Ishikawa (cell line): ENCODE measurements around the gene KCNK5.
A peak's percentile ranks its signal among the peaks of the same experiment; 100 is the strongest.

Experiments
- CEBPB ChIP-seq: IDR thresholded peaks from 2 replicates; pipeline ENCODE4 v1.6.1; 2012
- CREB1 ChIP-seq: IDR thresholded peaks from 2 replicates; pipeline ENCODE4 v1.6.1; 2012; ENCODE audit warnings: low read depth
- EGR1 ChIP-seq: IDR thresholded peaks from 2 replicates; pipeline ENCODE4 v1.6.1; 2012
- EP300 ChIP-seq: IDR thresholded peaks from 2 replicates; pipeline ENCODE4 v1.6.1; 2012; ENCODE audit warnings: borderline replicate concordance
- FOXM1 ChIP-seq: IDR thresholded peaks from 2 replicates; pipeline ENCODE4 v1.6.1; 2012; ENCODE audit warnings: low read depth, borderline replicate concordance
- MAX ChIP-seq: IDR thresholded peaks from 2 replicates; pipeline ENCODE4 v1.6.1; 2012
- NFIC ChIP-seq: IDR thresholded peaks from 2 replicates; pipeline ENCODE4 v1.6.1; 2012
- RAD21 ChIP-seq: IDR thresholded peaks from 2 replicates; pipeline ENCODE4 v1.6.1; 2012; ENCODE audit warnings: low read depth
- REST ChIP-seq: IDR thresholded peaks from 2 replicates; pipeline ENCODE4 v1.6.1; 2012; ENCODE audit warnings: low read depth, mild to moderate bottlenecking
- TAF1 ChIP-seq: IDR thresholded peaks from 2 replicates; pipeline ENCODE4 v1.6.1; 2012; ENCODE audit warnings: low read depth, mild to moderate bottlenecking
- TCF12 ChIP-seq: IDR thresholded peaks from 2 replicates; pipeline ENCODE4 v1.6.1; 2012; ENCODE audit warnings: low read depth
- TEAD4 ChIP-seq: IDR thresholded peaks from 2 replicates; pipeline ENCODE4 v1.6.1; 2012
- USF1 ChIP-seq: IDR thresholded peaks from 2 replicates; pipeline ENCODE4 v1.6.1; 2012
- YY1 ChIP-seq: IDR thresholded peaks from 2 replicates; pipeline ENCODE4 v1.6.1; 2012; ENCODE audit warnings: low read depth
- ZBTB7A ChIP-seq: IDR thresholded peaks from 2 replicates; pipeline ENCODE4 v1.6.1; 2012; ENCODE audit warnings: low read depth

The KCNK5 gene

GRCh38 chr6:39181333-39181732 lies 47.9 kb downstream of the KCNK5 start:
- TF ChIP-seq REST, result no peak
- TF ChIP-seq FOXM1, result no peak
- no peak for TF ChIP-seq CREB1
- no peak for TF ChIP-seq EP300
- TF ChIP-seq CEBPB, result no peak
- TF ChIP-seq RAD21, result no peak
- no peak for TF ChIP-seq USF1
- TF ChIP-seq TAF1, result no peak
- no peak for TF ChIP-seq ZBTB7A
- no peak for TF ChIP-seq TCF12
- no peak for TF ChIP-seq YY1
- no peak for TF ChIP-seq EGR1
- no peak for TF ChIP-seq NFIC
- no peak for TF ChIP-seq MAX
- no peak for TF ChIP-seq TEAD4

- TF ChIP-seq REST, result no peak
- no peak for TF ChIP-seq USF1
- TF ChIP-seq MAX, result peak; percentile 59
- TF ChIP-seq TCF12, result no peak
Observed at GRCh38 chr6:39178804-39179203, 50.5 kb downstream of the KCNK5 start.

- TF ChIP-seq EP300 (peak; percentile 57; the same call in 1 of the 2 replicates), FOXM1 (peak; percentile 28; the same call in 1 of the 2 replicates), TCF12 (no peak), TEAD4 (peak; percentile 44; the same call in 1 of the 2 replicates)
Observed at GRCh38 chr6:39178235-39178634, 51.0 kb downstream of the KCNK5 start.

- TF ChIP-seq MAX, result no peak
- no peak for TF ChIP-seq RAD21
- no peak for TF ChIP-seq TAF1
Observed at GRCh38 chr6:39177130-39177529, 52.1 kb downstream of the KCNK5 start.

GRCh38 chr6:39173270-39173669 lies 56.0 kb downstream of the KCNK5 start:
- TF ChIP-seq YY1 (no peak), TEAD4 (no peak)

- TF ChIP-seq MAX, result no peak
- TF ChIP-seq NFIC, result no peak
- TF ChIP-seq EGR1, result no peak
- TF ChIP-seq EP300, result no peak
- no peak for TF ChIP-seq USF1
- no peak for TF ChIP-seq FOXM1
- TF ChIP-seq YY1, result no peak
- TF ChIP-seq CREB1, result no peak
- TF ChIP-seq REST, result no peak
- TF ChIP-seq TEAD4, result no peak
- TF ChIP-seq ZBTB7A, result no peak
- no peak for TF ChIP-seq TAF1
- TF ChIP-seq CEBPB, result no peak
- no peak for TF ChIP-seq RAD21
- no peak for TF ChIP-seq TCF12
Observed at GRCh38 chr6:39172377-39172757, 56.9 kb downstream of the KCNK5 start.
